Amniotic stem cell (primary cell): ENCODE measurements around the gene GLI1.
"Not testable (repeated sequence)": the region's sequence is repeated elsewhere in the genome, so short reads cannot be mapped to it uniquely, and the experiment has no call there.

Experiments
- DNase-seq: peaks from one replicate; lab custom pipeline; 2025; lab: John Stamatoyannopoulos, UW

GLI1 gene

GRCh38 chr12:57459750-57460467 is at the start of gene GLI1:
Gene GLI1, plus strand, starts transcription at chr12:57459785. Its CDS starts 3,907 bp downstream, at chr12:57463692.
- no peak for DNase-seq

DNA sequence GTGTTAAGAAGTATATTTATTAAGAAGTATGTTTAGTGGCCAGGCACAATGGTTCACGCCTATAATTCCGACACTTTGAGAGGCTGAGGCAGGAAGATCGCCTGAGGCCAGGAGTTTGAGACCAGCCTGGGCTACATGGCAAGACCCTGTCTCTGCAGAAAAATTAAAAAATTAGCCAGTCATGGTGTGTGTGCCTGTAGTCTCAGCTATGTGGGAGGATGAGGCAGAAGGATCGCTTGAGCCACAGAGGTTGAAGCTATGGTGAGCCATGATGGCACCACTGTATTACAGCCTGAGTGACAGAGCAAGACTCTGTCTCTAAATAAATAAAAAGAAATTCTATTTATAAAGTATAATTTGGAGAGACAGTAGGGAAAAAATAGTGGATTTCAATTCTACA is 49.1 kb upstream of the GLI1 start:
- no peak for DNase-seq

- DNase-seq: not testable (repeated sequence)
Observed at GRCh38 chr12:57414160-57414559, 45.4 kb upstream of the GLI1 start.

DNA sequence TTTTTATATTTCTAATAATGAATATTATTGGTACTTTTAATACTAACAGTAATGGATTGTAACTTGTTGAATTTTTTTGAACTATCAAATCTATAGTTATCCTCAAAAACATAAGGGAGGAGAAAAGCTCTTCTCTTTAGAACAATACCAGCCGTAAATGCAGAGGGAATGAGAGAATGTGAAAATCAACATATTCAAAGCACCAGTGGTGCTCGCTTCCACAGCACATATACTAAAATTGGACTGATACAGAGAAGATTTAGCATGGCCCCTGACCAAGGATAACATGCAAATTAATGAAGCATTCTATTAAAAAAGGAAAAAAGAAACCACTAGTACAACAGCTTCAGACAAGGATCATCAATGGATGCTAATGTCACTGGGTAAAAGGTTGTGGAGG is 44.5 kb upstream of the GLI1 start:
- DNase-seq: no peak

GRCh38 chr12:57416039-57416996 is 43.3 kb upstream of the GLI1 start:
- no peak for DNase-seq

GRCh38 chr12:57418255-57418654 is 41.3 kb upstream of the GLI1 start:
- DNase-seq: no peak

GRCh38 chr12:57419495-57419894 is 40.1 kb upstream of the GLI1 start:
- no peak for DNase-seq

DNA sequence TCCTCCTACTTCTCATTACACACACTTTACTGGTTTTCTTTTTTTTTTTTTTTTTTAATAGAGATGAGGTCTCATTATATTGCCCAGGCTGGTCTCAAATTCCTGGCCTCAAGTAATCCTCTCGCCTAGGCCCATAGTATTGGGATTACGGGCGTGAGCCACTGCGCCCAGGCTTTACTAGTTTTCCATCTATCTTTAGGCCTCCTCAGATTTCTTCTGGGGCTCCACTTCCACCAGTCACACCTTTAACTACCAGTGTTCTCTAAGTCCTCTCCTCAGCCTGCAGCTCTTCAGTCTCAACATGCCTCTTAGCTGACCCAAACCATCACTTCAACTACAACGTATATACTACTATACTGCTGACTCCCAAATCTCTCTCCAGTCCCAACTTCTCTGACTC is 39.1 kb upstream of the GLI1 start:
- no peak for DNase-seq

- DNase-seq: not testable (repeated sequence)
Observed at GRCh38 chr12:57426948-57427347, 32.6 kb upstream of the GLI1 start.

DNA sequence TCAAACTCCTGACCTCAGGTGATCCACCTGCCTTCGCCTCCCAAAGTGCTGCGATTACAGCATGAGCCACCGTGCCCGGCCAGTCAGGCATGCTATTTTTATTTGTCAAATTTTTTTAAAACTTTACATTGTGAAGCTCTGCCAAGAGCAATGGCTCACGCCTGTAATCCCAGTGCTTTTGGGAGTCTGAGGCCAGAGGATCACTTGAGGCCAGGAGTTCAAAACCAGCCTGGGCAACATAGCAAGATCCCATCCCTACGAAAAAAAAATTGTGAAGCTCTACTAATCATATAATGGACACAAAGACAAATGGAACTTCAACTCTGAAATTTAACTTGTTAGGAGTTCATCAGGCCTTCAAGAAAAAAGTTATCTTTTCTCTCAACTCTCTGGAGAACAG is 30.6 kb upstream of the GLI1 start:
- DNase-seq: no peak

DNA sequence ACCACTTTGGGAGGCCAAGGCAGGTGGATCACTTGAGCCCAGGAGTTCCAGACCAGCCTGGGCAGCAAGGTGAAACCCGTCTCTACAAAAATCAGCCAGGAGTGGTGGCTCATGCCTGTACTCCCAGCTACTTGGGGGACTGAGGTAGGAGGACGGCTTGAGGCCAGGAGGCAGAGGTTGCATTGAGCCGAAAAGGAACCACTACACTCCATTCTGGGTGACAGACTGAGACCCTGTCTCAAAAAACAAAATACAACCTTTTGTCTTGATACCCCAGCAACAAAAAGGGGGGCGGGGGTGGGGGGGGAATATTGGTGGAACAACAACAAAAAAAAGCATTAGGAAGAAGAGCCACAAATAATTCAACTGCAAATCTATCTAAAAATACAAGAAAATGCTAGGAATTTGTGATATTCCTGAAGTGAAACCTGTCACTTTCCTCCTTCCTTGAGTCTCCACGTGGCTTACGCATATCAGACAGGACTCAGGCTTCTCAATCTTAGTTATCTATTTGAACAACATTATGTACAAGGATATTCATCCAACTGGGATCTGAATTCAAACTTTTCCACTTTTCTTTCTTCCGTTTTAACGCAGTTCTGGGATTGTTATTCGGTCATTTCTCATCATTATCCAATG is 30.0 kb upstream of the GLI1 start:
- DNase-seq: no peak

DNA sequence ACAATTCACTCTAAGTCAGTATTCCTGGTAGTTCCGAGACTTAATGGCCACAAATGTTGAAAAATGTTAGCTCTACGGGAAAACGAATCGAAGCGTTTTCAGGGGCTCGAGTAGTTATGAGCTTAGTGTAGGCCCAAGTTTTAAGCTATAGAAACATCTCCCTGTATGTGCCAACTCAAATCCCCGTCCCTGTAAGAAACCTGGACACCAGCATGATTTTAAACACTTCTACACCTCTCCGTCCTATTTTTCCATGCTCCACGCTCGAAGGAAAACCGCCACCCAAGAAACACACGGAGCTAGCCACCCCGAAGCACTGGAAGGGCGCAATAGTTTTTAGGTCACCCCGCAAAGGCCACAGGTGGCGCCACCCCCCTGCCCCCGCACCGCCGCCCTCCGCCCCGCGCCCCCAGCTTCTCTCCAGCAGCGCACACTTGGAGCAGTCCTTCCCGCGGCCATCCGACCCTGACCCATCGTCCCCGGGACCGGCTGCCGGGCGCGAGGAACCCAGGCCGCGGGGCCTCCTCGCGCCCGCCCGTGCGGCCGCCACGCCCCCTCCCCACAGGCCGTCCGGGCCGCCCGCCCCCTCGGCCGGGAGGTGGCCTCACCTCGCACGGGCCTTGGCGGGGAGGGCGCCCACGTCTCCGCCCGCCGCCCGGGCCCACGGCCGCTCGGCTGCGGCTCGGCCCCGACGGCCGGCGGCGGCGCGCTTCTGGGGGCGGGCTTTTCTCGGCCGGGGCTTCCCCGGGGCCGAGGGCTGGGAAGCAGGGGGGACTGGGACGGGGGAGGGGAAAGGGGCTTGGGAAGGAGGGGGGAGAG is 29.3 kb upstream of the GLI1 start:
- DNase-seq: no peak

- peak; percentile 96 for DNase-seq
Observed at GRCh38 chr12:57430931-57431566, 28.5 kb upstream of the GLI1 start, which contains the start of gene R3HDM2. Gene R3HDM2, minus strand, starts transcription at chr12:57431043. Its CDS starts 120,615 bp downstream, at chr12:57310428.

DNA sequence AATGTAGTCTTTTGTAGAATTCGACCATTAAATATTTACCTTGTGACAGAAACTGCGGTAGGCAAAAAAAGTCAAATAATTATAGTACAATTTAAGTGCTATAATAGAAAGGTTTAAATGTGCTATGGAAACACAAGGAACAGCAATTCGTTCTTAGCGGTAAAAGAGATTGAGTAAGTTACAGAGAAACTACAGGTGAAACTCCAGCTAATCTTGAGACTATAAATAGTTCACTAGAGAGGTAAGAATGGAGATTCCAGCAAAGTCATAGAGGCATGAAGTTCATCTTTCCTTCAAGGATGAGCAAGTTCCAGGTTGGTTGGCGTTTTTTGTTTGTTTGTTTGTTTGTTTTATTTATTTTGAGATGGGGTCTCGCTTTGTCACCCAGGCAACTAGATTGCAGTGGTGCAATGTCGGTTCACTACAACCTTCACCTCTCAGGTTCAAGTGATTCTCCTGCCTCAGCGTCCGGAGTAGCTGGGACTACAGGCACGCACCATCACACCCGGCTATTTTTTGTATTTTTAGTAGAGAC is 27.9 kb upstream of the GLI1 start:
- DNase-seq: no peak

- DNase-seq: no peak
Observed at GRCh38 chr12:57433370-57433769, 26.2 kb upstream of the GLI1 start.

DNA sequence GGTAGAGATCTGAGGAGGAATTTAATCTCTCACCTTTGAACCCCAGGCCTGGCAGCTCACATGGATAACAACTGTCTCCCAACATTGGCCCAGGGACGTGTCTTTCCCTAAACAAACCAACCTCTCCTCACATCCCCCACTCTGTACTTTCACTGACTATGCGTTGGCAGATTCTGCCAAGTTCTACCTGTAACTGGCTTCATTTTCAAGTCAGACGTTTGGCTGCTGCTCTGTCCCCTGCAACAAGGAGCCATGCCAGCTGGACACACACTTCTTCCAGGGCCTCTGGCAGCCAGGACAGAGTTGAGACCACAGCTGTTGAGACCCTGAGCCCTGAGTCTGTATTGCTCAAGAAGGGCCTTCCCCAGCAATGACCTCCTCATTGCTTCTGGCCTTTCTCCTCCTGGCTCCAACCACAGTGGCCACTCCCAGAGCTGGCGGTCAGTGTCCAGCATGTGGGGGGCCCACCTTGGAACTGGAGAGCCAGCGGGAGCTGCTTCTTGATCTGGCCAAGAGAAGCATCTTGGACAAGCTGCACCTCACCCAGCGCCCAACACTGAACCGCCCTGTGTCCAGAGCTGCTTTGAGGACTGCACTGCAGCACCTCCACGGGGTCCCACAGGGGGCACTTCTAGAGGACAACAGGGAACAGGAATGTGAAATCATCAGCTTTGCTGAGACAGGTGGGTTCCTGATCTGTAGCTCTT is 24.9 kb upstream of the GLI1 start, which contains the start of gene INHBC:
TSS of gene INHBC (plus strand) at position 268 of the 707 bp plus-strand sequence. CDS start at position 371, 103 bp downstream.
- no peak for DNase-seq

DNA sequence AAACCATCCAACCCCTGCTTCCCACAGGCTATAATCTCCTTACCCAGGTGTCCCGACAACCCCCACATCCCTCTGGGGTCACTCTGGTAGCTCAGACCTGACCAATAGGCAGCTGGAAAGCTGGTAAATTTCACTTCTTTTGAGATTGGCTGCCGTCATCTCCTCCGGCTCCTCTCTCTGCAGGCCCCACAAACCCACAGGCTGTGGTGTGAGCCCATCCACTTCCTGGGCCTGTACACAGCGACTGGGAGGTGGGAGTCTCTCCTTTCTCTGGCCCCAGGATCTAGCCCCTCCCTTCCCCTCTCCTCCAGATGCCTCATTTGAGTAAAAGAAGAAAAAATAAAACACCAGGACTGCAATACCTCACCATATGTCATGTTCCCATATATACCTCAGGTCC is 24.3 kb upstream of the GLI1 start:
- no peak for DNase-seq

DNA sequence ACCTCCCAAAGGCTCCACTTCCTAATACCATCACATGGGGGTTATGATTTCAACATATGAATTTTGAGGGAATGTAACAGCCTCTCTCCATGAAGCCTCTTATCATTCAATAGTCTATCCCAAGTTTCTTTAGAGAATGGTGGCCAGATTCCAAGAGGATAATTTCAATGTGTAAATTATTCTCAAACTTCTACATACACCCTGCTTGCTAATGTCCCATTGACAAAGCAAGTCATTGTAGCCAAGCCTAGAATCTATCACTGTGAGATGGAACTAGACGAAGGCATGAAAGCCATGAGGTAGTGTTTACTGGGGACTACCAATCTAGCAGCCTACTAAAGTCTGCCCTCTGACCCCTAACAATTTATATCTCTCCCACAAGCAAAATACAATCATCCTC is 21.2 kb upstream of the GLI1 start:
- no peak for DNase-seq

- no peak for DNase-seq
Observed at GRCh38 chr12:57439762-57440266, 19.8 kb upstream of the GLI1 start.

GRCh38 chr12:57441393-57441792 is 18.2 kb upstream of the GLI1 start:
- not testable (repeated sequence) for DNase-seq
